Bronchial epithelial cell (primary cell): ENCODE results near the gene RING1. TPM values are rescaled to one million over a fixed set of nuclear protein-coding genes. Genes with fewer than 3 reads are reported as not detected.

Experiments used
- DNase-seq: peaks from one replicate; pipeline ENCODE4 v3.0.0-alpha.2; 2010; ENCODE audit warnings: low read depth
- FAIRE-seq: peaks from 2 replicates; lab custom pipeline; 2011; peaks lifted over from hg19 to GRCh38; lab: Jason Lieb, UNC
- H3K27me3 ChIP-seq: 2 replicates; pipeline ENCODE4 v1.5.1; 2011; ENCODE audit warnings: low read length; ENCODE audit not compliant: control insufficient read depth, insufficient read depth
- H3K36me3 ChIP-seq: 2 replicates; pipeline ENCODE4 v1.5.1; 2011; ENCODE audit warnings: low read length; ENCODE audit not compliant: control insufficient read depth, insufficient read depth
- H3K4me3 ChIP-seq: 2 replicates; pipeline ENCODE4 v1.5.1; 2011; ENCODE audit warnings: mild to moderate bottlenecking, low read depth, low read length, control low read depth
- total RNA-seq: library from RNA; depleted of rRNA; stranded (reverse); fragments of >200 nt; gene quantifications from 2 replicates; pipeline ENCODE4 v1.2.1, GENCODE V29; 2014
- TF ChIP-seq, protein P1 (sequence below): IDR thresholded peaks from 2 replicates; pipeline ENCODE4 v1.5.1; 2011; ENCODE audit warnings: mild to moderate bottlenecking, moderate library complexity, low read length, control low read depth, inconsistent platforms; ENCODE audit not compliant: insufficient read depth, severe bottlenecking

The RING1 gene
- total RNA-seq: 43.4 and 50.7 TPM in 2 replicates

GRCh38 chr6:33208091-33208967 is at the start of gene RING1:
RING1 (plus strand) TSS chr6:33208500; CDS start chr6:33208823, 323 bp downstream.
- H3K27me3 ChIP-seq: no peaks in the 10 kb centered on the region
- peak within 1 kb of the TSS; percentile 83 for H3K4me3 ChIP-seq
- DNase-seq (peak; percentile 23), FAIRE-seq (no peak)
- TF ChIP-seq, protein P1, sequence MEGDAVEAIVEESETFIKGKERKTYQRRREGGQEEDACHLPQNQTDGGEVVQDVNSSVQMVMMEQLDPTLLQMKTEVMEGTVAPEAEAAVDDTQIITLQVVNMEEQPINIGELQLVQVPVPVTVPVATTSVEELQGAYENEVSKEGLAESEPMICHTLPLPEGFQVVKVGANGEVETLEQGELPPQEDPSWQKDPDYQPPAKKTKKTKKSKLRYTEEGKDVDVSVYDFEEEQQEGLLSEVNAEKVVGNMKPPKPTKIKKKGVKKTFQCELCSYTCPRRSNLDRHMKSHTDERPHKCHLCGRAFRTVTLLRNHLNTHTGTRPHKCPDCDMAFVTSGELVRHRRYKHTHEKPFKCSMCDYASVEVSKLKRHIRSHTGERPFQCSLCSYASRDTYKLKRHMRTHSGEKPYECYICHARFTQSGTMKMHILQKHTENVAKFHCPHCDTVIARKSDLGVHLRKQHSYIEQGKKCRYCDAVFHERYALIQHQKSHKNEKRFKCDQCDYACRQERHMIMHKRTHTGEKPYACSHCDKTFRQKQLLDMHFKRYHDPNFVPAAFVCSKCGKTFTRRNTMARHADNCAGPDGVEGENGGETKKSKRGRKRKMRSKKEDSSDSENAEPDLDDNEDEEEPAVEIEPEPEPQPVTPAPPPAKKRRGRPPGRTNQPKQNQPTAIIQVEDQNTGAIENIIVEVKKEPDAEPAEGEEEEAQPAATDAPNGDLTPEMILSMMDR: no peak
- H3K36me3 ChIP-seq: peaks cover 10% of the 10 kb centered on the region

GRCh38 chr6:33160096-33160495 is 48.2 kb upstream of the RING1 start:
- peaks cover 4% of the 10 kb centered on the region for H3K27me3 ChIP-seq
- DNase-seq: no peak
- FAIRE-seq: no peak
- no peak overlapping the region for H3K4me3 ChIP-seq
- TF ChIP-seq, protein P1: no peak
- no peaks in the 10 kb centered on the region for H3K36me3 ChIP-seq

DNA sequence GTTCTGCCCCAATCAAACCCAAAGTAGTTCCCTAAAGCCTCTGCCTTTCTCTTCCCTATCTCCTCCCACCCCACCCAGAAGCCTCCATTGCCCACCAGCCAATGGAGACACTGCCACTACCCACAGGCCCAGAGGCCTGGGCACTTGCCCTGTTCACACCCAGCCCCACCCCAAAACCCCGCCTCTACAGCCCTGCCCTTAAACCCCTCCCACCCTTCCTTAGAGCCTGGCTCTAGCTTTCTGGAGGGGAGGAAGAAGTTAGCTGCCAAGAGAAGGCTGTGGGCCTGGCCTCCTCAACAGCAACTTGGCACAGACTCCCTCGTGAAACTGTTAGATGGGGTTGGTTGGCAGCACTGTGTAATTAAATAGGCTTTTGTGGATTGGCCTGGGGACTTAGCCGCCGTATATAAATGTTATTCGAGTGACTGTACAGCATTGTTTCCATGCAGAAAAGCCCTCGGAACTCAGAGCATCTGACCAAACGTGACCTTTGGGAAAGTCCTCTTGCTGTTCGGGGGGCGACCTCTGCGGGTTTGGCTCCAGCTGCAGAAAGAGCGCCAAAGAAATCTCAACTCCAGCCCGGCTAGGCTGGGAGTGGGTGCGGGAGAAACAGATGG is 47.5 kb upstream of the RING1 start:
- peak; percentile 77 for FAIRE-seq
- no peak overlapping the region for H3K4me3 ChIP-seq
- no peaks in the 10 kb centered on the region for H3K36me3 ChIP-seq
- peaks cover 4% of the 10 kb centered on the region for H3K27me3 ChIP-seq
- DNase-seq: peak; percentile 27
- TF ChIP-seq, protein P1: no peak

- DNase-seq (peak; percentile 23), FAIRE-seq (peak; percentile 23)
- TF ChIP-seq, protein P1: peak; percentile 98
- Histone ChIP-seq H3K36me3 (no peaks in the 10 kb centered on the region), H3K4me3 (peak overlapping the region; percentile 41), H3K27me3 (peaks cover 4% of the 10 kb centered on the region)
Measured at GRCh38 chr6:33161354-33162331, 46.7 kb upstream of the RING1 start.

GRCh38 chr6:33163540-33163939 is 44.8 kb upstream of the RING1 start:
- Histone ChIP-seq H3K27me3 (peaks cover 5% of the 10 kb centered on the region), H3K36me3 (no peaks in the 10 kb centered on the region), H3K4me3 (no peak overlapping the region)
- FAIRE-seq (no peak), DNase-seq (no peak)
- TF ChIP-seq, protein P1: no peak
